ENCODE data around the gene FMNL1.

FMNL1 gene

GRCh38 chr17:45220079-45220478, 1.6 kb upstream of the FMNL1 start:
- H3K27ac ChIP-seq (ENCODE audit: low read depth, low read length) = no peak overlapping the region
- no peaks in the 10 kb centered on the region for H3K79me1 ChIP-seq (ENCODE audit: low read length)
- H3K79me2 ChIP-seq (ENCODE audit: control insufficient read depth, insufficient read depth, low read length) = no peaks in the 10 kb centered on the region
- H2BK5ac ChIP-seq (ENCODE audit: low read length) = no peak overlapping the region
- H4K8ac ChIP-seq (ENCODE audit: low read depth, low read length) = no peak overlapping the region
- no peak overlapping the region for H2BK15ac ChIP-seq (replicated peaks; ENCODE audit: low read depth)
- no peak overlapping the region for H3K4ac ChIP-seq (ENCODE audit: low read depth, low read length)
- no peaks in the 10 kb centered on the region for H3K36me3 ChIP-seq (ENCODE audit: control insufficient read depth, insufficient read depth, low read length)
- H2AK5ac ChIP-seq (ENCODE audit: low read length) = no peak overlapping the region
- H3K18ac ChIP-seq (ENCODE audit: low read length) = no peak overlapping the region
- DNase-seq = no peak
- H3K9ac ChIP-seq (ENCODE audit: low read length) = no peak overlapping the region
- no peaks in the 10 kb centered on the region for H3K4me1 ChIP-seq (ENCODE audit: control insufficient read depth, low read depth, low read length)
- H3K4me2 ChIP-seq (ENCODE audit: low read length) = no peak overlapping the region
- no peak overlapping the region for H4K5ac ChIP-seq (ENCODE audit: low read length)
- no peak overlapping the region for H3K56ac ChIP-seq (ENCODE audit: low read length)
- WGBS (ENCODE audit: extremely low coverage, insufficient coverage, low lambda C conversion rate) = no CpG with 5 or more reads among the region's 3 CpGs
- H3K4me3 ChIP-seq (ENCODE audit: low read length) = no peak overlapping the region
- peaks cover 12% of the 10 kb centered on the region for H3K27me3 ChIP-seq (ENCODE audit: insufficient read depth, low read length, poor library complexity)
- no peak overlapping the region for H3K23ac ChIP-seq (ENCODE audit: low read length)
- H2BK120ac ChIP-seq (ENCODE audit: low read depth, low read length) = no peak overlapping the region

DNA sequence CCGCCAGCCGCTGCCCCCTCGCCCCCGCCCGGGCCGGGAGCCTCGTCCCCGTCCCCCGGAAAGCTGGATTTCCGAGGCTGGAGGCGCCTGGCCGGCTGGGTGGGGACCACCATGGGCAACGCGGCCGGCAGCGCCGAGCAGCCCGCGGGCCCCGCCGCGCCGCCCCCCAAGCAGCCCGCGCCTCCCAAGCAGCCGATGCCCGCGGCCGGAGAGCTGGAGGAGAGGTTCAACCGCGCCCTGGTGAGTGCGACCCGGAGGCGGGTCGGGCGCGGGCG, 266 bp downstream of the FMNL1 start:
- H3K79me1 ChIP-seq (ENCODE audit: low read length) = no peaks in the 10 kb centered on the region
- H3K4ac ChIP-seq (ENCODE audit: low read depth, low read length) = no peak overlapping the region
- no peak overlapping the region for H3K4me3 ChIP-seq (ENCODE audit: low read length)
- H3K27me3 ChIP-seq (ENCODE audit: insufficient read depth, low read length, poor library complexity) = peaks cover 12% of the 10 kb centered on the region
- H3K79me2 ChIP-seq (ENCODE audit: control insufficient read depth, insufficient read depth, low read length) = no peaks in the 10 kb centered on the region
- no peaks in the 10 kb centered on the region for H3K36me3 ChIP-seq (ENCODE audit: control insufficient read depth, insufficient read depth, low read length)
- DNase-seq = no peak
- no peak overlapping the region for H2BK15ac ChIP-seq (replicated peaks; ENCODE audit: low read depth)
- H2BK5ac ChIP-seq (ENCODE audit: low read length) = no peak overlapping the region
- no peak overlapping the region for H2BK120ac ChIP-seq (ENCODE audit: low read depth, low read length)
- no peak overlapping the region for H3K9ac ChIP-seq (ENCODE audit: low read length)
- H3K56ac ChIP-seq (ENCODE audit: low read length) = peak overlapping the region; percentile 76
- no peak overlapping the region for H3K23ac ChIP-seq (ENCODE audit: low read length)
- H4K5ac ChIP-seq (ENCODE audit: low read length) = no peak overlapping the region
- whole genome bisulfite sequencing (ENCODE audit: extremely low coverage, insufficient coverage, low lambda C conversion rate) = no CpG with 5 or more reads among the region's 38 CpGs
- H3K4me1 ChIP-seq (ENCODE audit: control insufficient read depth, low read depth, low read length) = no peaks in the 10 kb centered on the region
- no peak overlapping the region for H2AK5ac ChIP-seq (ENCODE audit: low read length)
- H3K18ac ChIP-seq (ENCODE audit: low read length) = peak overlapping the region; percentile 56
- H3K27ac ChIP-seq (ENCODE audit: low read depth, low read length) = no peak overlapping the region
- H3K4me2 ChIP-seq (ENCODE audit: low read length) = peak overlapping the region; percentile 34
- no peak overlapping the region for H4K8ac ChIP-seq (ENCODE audit: low read depth, low read length)

GRCh38 chr17:45222289-45222995, 757 bp downstream of the FMNL1 start:
- Histone ChIP-seq H3K4me3 (ENCODE audit: low read length) (no peak overlapping the region), H3K27me3 (ENCODE audit: insufficient read depth, low read length, poor library complexity) (peaks cover 12% of the 10 kb centered on the region), H3K79me1 (ENCODE audit: low read length) (no peaks in the 10 kb centered on the region), H2BK5ac (ENCODE audit: low read length) (no peak overlapping the region), H2AK5ac (ENCODE audit: low read length) (no peak overlapping the region), H3K56ac (ENCODE audit: low read length) (no peak overlapping the region), H3K79me2 (ENCODE audit: control insufficient read depth, insufficient read depth, low read length) (no peaks in the 10 kb centered on the region), H3K4me2 (ENCODE audit: low read length) (peak overlapping the region; percentile 57), H4K8ac (ENCODE audit: low read depth, low read length) (no peak overlapping the region), H3K27ac (ENCODE audit: low read depth, low read length) (no peak overlapping the region), H3K4me1 (ENCODE audit: control insufficient read depth, low read depth, low read length) (no peaks in the 10 kb centered on the region), H2BK120ac (ENCODE audit: low read depth, low read length) (no peak overlapping the region), H4K5ac (ENCODE audit: low read length) (no peak overlapping the region), H3K36me3 (ENCODE audit: control insufficient read depth, insufficient read depth, low read length) (no peaks in the 10 kb centered on the region), H3K23ac (ENCODE audit: low read length) (no peak overlapping the region), H3K4ac (ENCODE audit: low read depth, low read length) (no peak overlapping the region), H3K18ac (ENCODE audit: low read length) (no peak overlapping the region), H3K9ac (ENCODE audit: low read length) (peak overlapping the region; percentile 21), H2BK15ac (replicated peaks; ENCODE audit: low read depth) (no peak overlapping the region)
- DNase-seq = peak; percentile 47
- WGBS (ENCODE audit: extremely low coverage, insufficient coverage, low lambda C conversion rate) = no CpG with 5 or more reads among the region's 33 CpGs

DNA sequence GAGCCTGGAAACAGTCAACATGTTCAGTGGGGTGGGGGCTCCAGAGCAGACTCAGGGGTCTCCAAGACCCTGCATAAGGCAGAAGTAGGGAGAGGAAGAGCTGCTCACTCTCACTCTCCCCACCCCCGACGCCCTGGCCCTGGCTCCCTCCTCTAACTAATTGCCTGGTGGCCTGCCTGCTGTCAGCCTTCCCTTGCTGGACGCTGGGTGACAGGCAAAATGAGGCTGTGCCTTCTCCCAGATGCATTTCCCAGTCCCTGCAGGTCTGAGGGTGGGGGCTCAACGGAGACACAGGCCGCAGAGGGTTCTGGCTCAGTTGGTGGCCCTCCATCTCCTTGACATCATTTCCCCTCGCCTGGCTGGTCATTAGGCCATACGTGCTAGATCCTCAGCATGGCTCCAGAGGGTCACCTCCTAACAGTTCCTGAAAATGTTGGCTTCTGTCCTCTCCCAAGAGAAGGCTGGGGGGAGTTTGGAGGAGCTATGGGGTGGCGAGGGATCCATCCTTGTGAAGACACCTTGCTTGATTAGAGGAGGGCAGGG, 1.4 kb downstream of the FMNL1 start:
- Histone ChIP-seq H3K56ac (ENCODE audit: low read length) (no peak overlapping the region), H2BK5ac (ENCODE audit: low read length) (no peak overlapping the region), H3K79me2 (ENCODE audit: control insufficient read depth, insufficient read depth, low read length) (no peaks in the 10 kb centered on the region), H3K18ac (ENCODE audit: low read length) (no peak overlapping the region), H3K9ac (ENCODE audit: low read length) (no peak overlapping the region), H3K4me1 (ENCODE audit: control insufficient read depth, low read depth, low read length) (no peaks in the 10 kb centered on the region), H2BK120ac (ENCODE audit: low read depth, low read length) (no peak overlapping the region), H3K36me3 (ENCODE audit: control insufficient read depth, insufficient read depth, low read length) (no peaks in the 10 kb centered on the region), H3K4me2 (ENCODE audit: low read length) (no peak overlapping the region), H3K4ac (ENCODE audit: low read depth, low read length) (no peak overlapping the region), H3K79me1 (ENCODE audit: low read length) (no peaks in the 10 kb centered on the region), H3K23ac (ENCODE audit: low read length) (no peak overlapping the region), H2AK5ac (ENCODE audit: low read length) (no peak overlapping the region), H2BK15ac (replicated peaks; ENCODE audit: low read depth) (no peak overlapping the region), H4K8ac (ENCODE audit: low read depth, low read length) (no peak overlapping the region), H3K27ac (ENCODE audit: low read depth, low read length) (no peak overlapping the region), H4K5ac (ENCODE audit: low read length) (no peak overlapping the region), H3K4me3 (ENCODE audit: low read length) (no peak overlapping the region), H3K27me3 (ENCODE audit: insufficient read depth, low read length, poor library complexity) (peaks cover 12% of the 10 kb centered on the region)
- no peak for DNase-seq
- WGBS (ENCODE audit: extremely low coverage, insufficient coverage, low lambda C conversion rate) = no CpG with 5 or more reads among the region's 8 CpGs

- Histone ChIP-seq H4K5ac (ENCODE audit: low read length) (no peak overlapping the region), H3K27ac (ENCODE audit: low read depth, low read length) (no peak overlapping the region), H3K4me3 (ENCODE audit: low read length) (no peak overlapping the region), H2BK15ac (replicated peaks; ENCODE audit: low read depth) (no peak overlapping the region), H3K36me3 (ENCODE audit: control insufficient read depth, insufficient read depth, low read length) (no peaks in the 10 kb centered on the region), H2BK5ac (ENCODE audit: low read length) (no peak overlapping the region), H3K9ac (ENCODE audit: low read length) (no peak overlapping the region), H3K79me1 (ENCODE audit: low read length) (no peaks in the 10 kb centered on the region), H2AK5ac (ENCODE audit: low read length) (no peak overlapping the region), H4K8ac (ENCODE audit: low read depth, low read length) (no peak overlapping the region), H3K4ac (ENCODE audit: low read depth, low read length) (no peak overlapping the region), H2BK120ac (ENCODE audit: low read depth, low read length) (no peak overlapping the region), H3K4me1 (ENCODE audit: control insufficient read depth, low read depth, low read length) (no peaks in the 10 kb centered on the region), H3K4me2 (ENCODE audit: low read length) (no peak overlapping the region), H3K27me3 (ENCODE audit: insufficient read depth, low read length, poor library complexity) (peaks cover 12% of the 10 kb centered on the region), H3K23ac (ENCODE audit: low read length) (no peak overlapping the region), H3K79me2 (ENCODE audit: control insufficient read depth, insufficient read depth, low read length) (no peaks in the 10 kb centered on the region), H3K56ac (ENCODE audit: low read length) (no peak overlapping the region), H3K18ac (ENCODE audit: low read length) (no peak overlapping the region)
- no peak for DNase-seq
- WGBS (ENCODE audit: extremely low coverage, insufficient coverage, low lambda C conversion rate) = no CpG with 5 or more reads among the region's 12 CpGs
Measured at GRCh38 chr17:45223539-45224528, 2.1 kb downstream of the FMNL1 start.
